ENCODE results near the gene ZSCAN2. TPM values are rescaled to one million over a fixed set of nuclear protein-coding genes. Genes with fewer than 3 reads are reported as not detected.

Gene ZSCAN2
- total RNA-seq, 1 donor from 2014 or later, result 18.7 TPM

DNA sequence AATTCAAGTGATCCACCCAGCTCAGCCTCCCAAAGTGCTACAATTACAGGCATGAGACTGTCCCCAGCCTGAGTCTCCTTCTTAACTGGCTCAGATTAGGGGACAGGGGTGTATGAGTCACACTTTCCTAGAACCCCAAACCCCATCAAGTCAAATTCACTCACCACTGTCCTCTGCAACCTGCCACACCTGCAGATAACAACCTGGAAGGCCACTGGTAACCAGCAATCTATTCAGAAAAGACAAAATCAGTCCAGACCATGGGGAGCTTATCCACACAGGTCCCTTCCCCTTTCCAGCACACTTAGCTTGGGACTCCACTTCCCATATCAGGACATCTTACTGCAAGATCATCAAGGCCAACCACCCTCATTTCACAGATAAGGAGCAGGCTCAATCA, 46.9 kb downstream of the ZSCAN2 start:
- no peak overlapping the region for H3K27ac Mint-ChIP-seq
- intact Hi-C loops (cut with micrococcal nuclease), result no loop called here
- TF ChIP-seq, protein P1, sequence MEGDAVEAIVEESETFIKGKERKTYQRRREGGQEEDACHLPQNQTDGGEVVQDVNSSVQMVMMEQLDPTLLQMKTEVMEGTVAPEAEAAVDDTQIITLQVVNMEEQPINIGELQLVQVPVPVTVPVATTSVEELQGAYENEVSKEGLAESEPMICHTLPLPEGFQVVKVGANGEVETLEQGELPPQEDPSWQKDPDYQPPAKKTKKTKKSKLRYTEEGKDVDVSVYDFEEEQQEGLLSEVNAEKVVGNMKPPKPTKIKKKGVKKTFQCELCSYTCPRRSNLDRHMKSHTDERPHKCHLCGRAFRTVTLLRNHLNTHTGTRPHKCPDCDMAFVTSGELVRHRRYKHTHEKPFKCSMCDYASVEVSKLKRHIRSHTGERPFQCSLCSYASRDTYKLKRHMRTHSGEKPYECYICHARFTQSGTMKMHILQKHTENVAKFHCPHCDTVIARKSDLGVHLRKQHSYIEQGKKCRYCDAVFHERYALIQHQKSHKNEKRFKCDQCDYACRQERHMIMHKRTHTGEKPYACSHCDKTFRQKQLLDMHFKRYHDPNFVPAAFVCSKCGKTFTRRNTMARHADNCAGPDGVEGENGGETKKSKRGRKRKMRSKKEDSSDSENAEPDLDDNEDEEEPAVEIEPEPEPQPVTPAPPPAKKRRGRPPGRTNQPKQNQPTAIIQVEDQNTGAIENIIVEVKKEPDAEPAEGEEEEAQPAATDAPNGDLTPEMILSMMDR (IDR thresholded peaks at IDR 0.05), result no peak

DNA sequence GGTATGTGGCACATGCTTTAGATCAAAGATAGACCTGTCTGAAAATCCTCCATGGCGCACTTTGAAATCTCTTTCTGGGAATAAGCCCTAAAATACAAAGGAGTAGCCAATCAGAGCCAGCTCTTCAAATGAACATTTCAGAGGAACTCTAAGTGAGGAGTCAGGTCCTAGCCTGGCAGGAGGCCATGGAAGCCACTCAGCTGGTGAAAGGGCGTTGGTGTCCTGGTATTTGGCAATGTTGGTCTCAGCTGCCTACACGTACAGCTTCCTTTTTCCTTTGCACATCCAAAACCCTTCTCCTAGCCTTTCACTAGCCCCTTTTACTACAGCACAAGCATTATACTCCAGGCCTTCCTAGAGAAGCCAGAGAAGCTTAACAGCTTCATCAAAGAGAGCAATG, 47.7 kb downstream of the ZSCAN2 start:
- H3K27ac Mint-ChIP-seq, result no peak overlapping the region
- POLR2A ChIA-PET, result interaction anchor here (0.6 to 1.8 kb wide), 3 partner anchors 11 to 76 kb away, joined by 3 to 5 read pairs (median 5); no protein-coding TSS in a partner anchor
- CTCF ChIA-PET, result interaction anchor here (1.2 kb wide), 1 partner anchor 362 kb away, joined by 5 read pairs; no protein-coding TSS in a partner anchor
- no peak overlapping the region for H3K4me3 Mint-ChIP-seq
- intact Hi-C loops (cut with micrococcal nuclease), result no loop called here
- H3K27me3 Mint-ChIP-seq, result no peaks in the 10 kb centered on the region
- DNase-seq (no peak), ATAC-seq (ENCODE audit: low read depth) (no peak)
- peaks cover 14% of the 10 kb centered on the region for H3K4me1 Mint-ChIP-seq
- no peaks in the 10 kb centered on the region for H3K9me3 Mint-ChIP-seq
- peaks cover 66% of the 10 kb centered on the region for H3K36me3 Mint-ChIP-seq (ENCODE audit: low read depth)
- TF ChIP-seq, protein P1 (IDR thresholded peaks at IDR 0.05), result no peak

More for the DNA sequence above, 46.9 kb downstream of the ZSCAN2 start:
- no peak for ATAC-seq (ENCODE audit: low read depth)
- Mint-ChIP-seq H3K36me3 (ENCODE audit: low read depth) (peaks cover 74% of the 10 kb centered on the region), H3K4me1 (peaks cover 11% of the 10 kb centered on the region), H3K27me3 (no peaks in the 10 kb centered on the region), H3K9me3 (no peaks in the 10 kb centered on the region), H3K4me3 (no peak overlapping the region)
- DNase-seq, result no peak
- POLR2A ChIA-PET, result interaction anchor here (0.6 kb wide), 2 partner anchors 11 to 47 kb away, joined by 3 read pairs; no protein-coding TSS in a partner anchor
- CTCF ChIA-PET, result no interaction called here

DNA sequence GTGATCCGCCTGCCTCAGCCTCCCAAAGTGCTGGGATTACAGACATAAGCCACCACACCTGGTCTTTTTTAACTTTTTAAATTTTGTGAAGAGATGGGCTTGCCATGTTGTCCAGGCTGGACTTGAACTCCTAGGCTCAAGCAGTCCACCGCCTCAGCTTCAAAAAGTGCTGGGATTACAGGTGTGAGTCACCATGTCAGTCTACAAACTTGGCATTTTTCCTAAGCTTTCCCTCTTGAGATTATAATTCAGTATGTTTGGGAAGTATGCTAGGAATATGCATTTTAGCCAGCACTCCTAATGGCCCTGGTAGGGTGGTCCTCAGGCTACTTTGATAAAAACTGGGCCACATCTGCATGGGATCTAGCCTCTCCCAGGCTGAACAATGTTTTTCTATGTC, 48.9 kb downstream of the ZSCAN2 start:
- ChIA-PET CTCF (interaction anchor here (1.2 kb wide), 2 partner anchors 62 to 361 kb away, joined by 5 read pairs; no protein-coding TSS in a partner anchor), POLR2A (interaction anchor here (0.6 to 1.8 kb wide), 3 partner anchors 12 to 132 kb away, joined by 3 to 5 read pairs (median 3); no protein-coding TSS in a partner anchor)
- H3K27me3 Mint-ChIP-seq, result no peaks in the 10 kb centered on the region
- DNase-seq (no peak), ATAC-seq (ENCODE audit: low read depth) (no peak)
- H3K9me3 Mint-ChIP-seq, result no peaks in the 10 kb centered on the region
- H3K36me3 Mint-ChIP-seq (ENCODE audit: low read depth), result peaks cover 66% of the 10 kb centered on the region
- H3K27ac Mint-ChIP-seq, result no peak overlapping the region
- peaks cover 18% of the 10 kb centered on the region for H3K4me1 Mint-ChIP-seq
- TF ChIP-seq, protein P1 (IDR thresholded peaks at IDR 0.05), result no peak
- intact Hi-C loops (cut with micrococcal nuclease), result loop anchor here (10.0 kb wide), 1 partner anchor 395 kb away; no protein-coding TSS in a partner anchor
- H3K4me3 Mint-ChIP-seq, result no peak overlapping the region

DNA sequence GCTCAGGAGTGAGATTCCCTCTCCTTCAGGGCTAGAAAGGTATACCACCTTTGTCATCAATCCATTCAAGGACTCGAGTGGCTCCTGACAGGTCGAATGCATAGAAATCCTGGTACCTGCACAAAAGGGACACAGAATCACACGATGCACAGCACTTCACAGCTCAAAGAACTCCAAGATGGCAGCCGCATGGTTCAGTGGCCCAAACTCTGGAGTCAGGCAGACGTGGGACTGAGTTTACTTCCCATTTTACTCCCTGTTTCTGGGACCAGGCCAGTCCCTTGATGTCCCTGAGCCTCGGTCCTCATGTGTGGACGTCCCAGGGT, 52.7 kb downstream of the ZSCAN2 start:
- POLR2A ChIA-PET, result interaction anchor here (0.5 to 6.4 kb wide), 13 partner anchors 9 to 642 kb away, joined by 3 to 70 read pairs (median 6); partner anchors contain the start of genes SEC11A, ZNF592 and ZSCAN2

More for the DNA sequence above, 52.7 kb downstream of the ZSCAN2 start:
- peaks cover 28% of the 10 kb centered on the region for H3K36me3 Mint-ChIP-seq (ENCODE audit: low read depth)
- CTCF ChIA-PET, result interaction anchor here (0.8 to 3.9 kb wide), 5 partner anchors 34 to 275 kb away, joined by 3 to 15 read pairs (median 4); no protein-coding TSS in a partner anchor
- intact Hi-C loops (cut with micrococcal nuclease), result loop anchor here (10.0 kb wide), 1 partner anchor 391 kb away; no protein-coding TSS in a partner anchor
- ATAC-seq (ENCODE audit: low read depth), result no peak
- H3K27ac Mint-ChIP-seq, result peak overlapping the region; percentile 95
- H3K27me3 Mint-ChIP-seq, result no peaks in the 10 kb centered on the region
- no peaks in the 10 kb centered on the region for H3K9me3 Mint-ChIP-seq
- TF ChIP-seq, protein P1 (IDR thresholded peaks at IDR 0.05), result no peak
- no peak for DNase-seq
- H3K4me1 Mint-ChIP-seq, result peaks cover 32% of the 10 kb centered on the region
- peak overlapping the region; percentile 99 for H3K4me3 Mint-ChIP-seq
